Fibroblast of skin of abdomen (primary cell): ENCODE results near the gene MYO3B.

Experiments used
- DNase-seq: peaks from one replicate; pipeline ENCODE4 v3.0.0-alpha.2; 2013

MYO3B gene

GRCh38 chr2:170703776-170704476 lies 526.0 kb downstream of the MYO3B start:
- DNase-seq, result no peak
